WTC11 (cell line): Measurements from ENCODE around the gene PUM1. TPM values are rescaled to one million over a fixed set of nuclear protein-coding genes. Genes with fewer than 3 reads are reported as not detected.

Experiments
- ATAC-seq: fragments of 200-7000 bp; cut with Tn5 transposase; 2 replicates; pipeline ENCODE4 v1.10.0; 2021; ENCODE audit warnings: mild to moderate bottlenecking, moderate library complexity
- CTCF ChIA-PET: fragments of 300-600 bp; sonication (Branson Sonifier 250); formaldehyde crosslinking; loops from one replicate; lab custom pipeline; 2021; ENCODE audit warnings: antibody characterized with exemption; lab: Charles Lee
- POLR2A ChIA-PET: fragments of 350-600 bp; sonication (Branson Sonifier 250); formaldehyde crosslinking; loops from one replicate; lab custom pipeline; 2021; ENCODE audit warnings: antibody characterized with exemption; lab: Charles Lee
- DNase-seq: peaks from one replicate; pipeline ENCODE4 v3.0.0; 2021; ENCODE audit warnings: low spot score
- H3K27ac Mint-ChIP-seq: 2 replicates; pipeline ENCODE4 v1.8.0; 2021; ENCODE audit warnings: mixed read lengths
- H3K27me3 Mint-ChIP-seq: 2 replicates; pipeline ENCODE4 v1.8.0; 2021; ENCODE audit warnings: low read depth, mild to moderate bottlenecking, moderate library complexity, mixed read lengths
- H3K36me3 Mint-ChIP-seq: 2 replicates; pipeline ENCODE4 v1.8.0; 2021; ENCODE audit warnings: mixed read lengths
- H3K4me1 Mint-ChIP-seq: 2 replicates; pipeline ENCODE4 v1.8.0; 2022; ENCODE audit warnings: mixed read lengths
- H3K4me3 Mint-ChIP-seq: 2 replicates; pipeline ENCODE4 v1.8.0; 2021; ENCODE audit warnings: mild to moderate bottlenecking, moderate library complexity, mixed read lengths
- H3K9me3 Mint-ChIP-seq: 2 replicates; pipeline ENCODE4 v1.8.0; 2021; ENCODE audit warnings: mixed read lengths
- AR ChIP-seq: fragments of 250-450 bp; sonication (Bioruptor Pico); IDR thresholded peaks from 2 replicates; pipeline ENCODE4 v1.9.0; 2021; ENCODE audit warnings: mild to moderate bottlenecking
- CBFB ChIP-seq: sonication (generic); formaldehyde crosslinking; IDR thresholded peaks from 2 replicates; pipeline ENCODE4 v1.8.1; 2022; ENCODE audit warnings: mild to moderate bottlenecking, low read depth, missing genetic modification reagents
- CREM ChIP-seq: sonication (generic); formaldehyde crosslinking; IDR thresholded peaks from 2 replicates; pipeline ENCODE4 v1.8.1; 2022; ENCODE audit warnings: mild to moderate bottlenecking, missing genetic modification reagents, moderate library complexity
- ERG ChIP-seq: fragments of 250-450 bp; sonication (Bioruptor Pico); IDR thresholded peaks from 2 replicates; pipeline ENCODE4 v1.8.0; 2021; ENCODE audit warnings: mild to moderate bottlenecking
- ESRRA ChIP-seq: sonication (generic); formaldehyde crosslinking; IDR thresholded peaks from 2 replicates; pipeline ENCODE4 v1.8.1; 2022; ENCODE audit warnings: mild to moderate bottlenecking, missing genetic modification reagents, borderline replicate concordance
- JUN ChIP-seq: sonication (generic); formaldehyde crosslinking; IDR thresholded peaks from 2 replicates; pipeline ENCODE4 v1.8.0; 2023; ENCODE audit warnings: mild to moderate bottlenecking, missing genetic modification reagents
- NR1H2 ChIP-seq: sonication (generic); formaldehyde crosslinking; IDR thresholded peaks from 2 replicates; pipeline ENCODE4 v1.9.0; 2021; ENCODE audit warnings: mild to moderate bottlenecking, moderate library complexity, missing genetic modification reagents
- OVOL2 ChIP-seq: fragments of 250-450 bp; sonication (Bioruptor Pico); IDR thresholded peaks from 2 replicates; pipeline ENCODE4 v1.9.0; 2021; ENCODE audit warnings: mild to moderate bottlenecking, borderline replicate concordance
- PRDM15 ChIP-seq: sonication (generic); formaldehyde crosslinking; IDR thresholded peaks from 2 replicates; pipeline ENCODE4 v1.8.0; 2022; ENCODE audit warnings: missing genetic modification reagents
- SMAD4 ChIP-seq: sonication (generic); formaldehyde crosslinking; IDR thresholded peaks from 2 replicates; pipeline ENCODE4 v1.8.0; 2022; ENCODE audit warnings: mild to moderate bottlenecking, missing genetic modification reagents
- SOX15 ChIP-seq: fragments of 250-450 bp; sonication (Bioruptor Pico); IDR thresholded peaks from 2 replicates; pipeline ENCODE4 v1.9.0; 2021; ENCODE audit warnings: mild to moderate bottlenecking
- USF2 ChIP-seq: sonication (generic); formaldehyde crosslinking; IDR thresholded peaks from 2 replicates; pipeline ENCODE4 v1.8.1; 2023; ENCODE audit warnings: mild to moderate bottlenecking, missing genetic modification reagents, moderate library complexity
- ZMAT4 ChIP-seq: fragments of 250-450 bp; sonication (Bioruptor Pico); IDR thresholded peaks from 2 replicates; pipeline ENCODE4 v1.9.0; 2021; ENCODE audit warnings: mild to moderate bottlenecking
- ZNF121 ChIP-seq: sonication (generic); formaldehyde crosslinking; IDR thresholded peaks from 2 replicates; pipeline ENCODE4 v1.8.0; 2023; ENCODE audit warnings: missing genetic modification reagents
- ZNF423 ChIP-seq: fragments of 250-450 bp; sonication (Bioruptor Pico); IDR thresholded peaks from 2 replicates; pipeline ENCODE4 v2.1.2; 2022; ENCODE audit warnings: mild to moderate bottlenecking, moderate library complexity
- ZNF512 ChIP-seq: sonication (generic); formaldehyde crosslinking; IDR thresholded peaks from 2 replicates; pipeline ENCODE4 v1.8.1; 2022; ENCODE audit warnings: missing genetic modification reagents, borderline replicate concordance
- ZNF532 ChIP-seq: fragments of 250-450 bp; sonication (Bioruptor Pico); IDR thresholded peaks from 2 replicates; pipeline ENCODE4 v1.9.0; 2021; ENCODE audit warnings: mild to moderate bottlenecking, borderline replicate concordance
- total RNA-seq: library from RNA; stranded (reverse); gene quantifications from 3 replicates; pipeline ENCODE4 v1.2.3, GENCODE V29; 2021

Gene PUM1
- total RNA-seq, 1 experiment from 2014 or later: 147 TPM

- DNase-seq (no peak), ATAC-seq (no peak)
- H3K27ac Mint-ChIP-seq: no peak overlapping the region
- POLR2A ChIA-PET: no interaction called here
- H3K9me3 Mint-ChIP-seq: no peaks in the 10 kb centered on the region
- H3K27me3 Mint-ChIP-seq: peaks cover 8% of the 10 kb centered on the region
- TF ChIP-seq CBFB: no peak
- no peak for TF ChIP-seq SMAD4
- no peak for TF ChIP-seq AR (CRISPR knock-in tag)
- no peak overlapping the region for H3K4me3 Mint-ChIP-seq
- H3K36me3 Mint-ChIP-seq: no peaks in the 10 kb centered on the region
- peaks cover 24% of the 10 kb centered on the region for H3K4me1 Mint-ChIP-seq
- CTCF ChIA-PET: interaction anchor here (0.7 to 17.8 kb wide), 7 partner anchors 97 to 193 kb away, joined by 3 to 606 read pairs (median 56); no protein-coding TSS in a partner anchor
Measured at GRCh38 chr1:30912913-30913652, 152.4 kb downstream of the PUM1 start.

- POLR2A ChIA-PET: no interaction called here
- ATAC-seq (no peak), DNase-seq (no peak)
- H3K4me3 Mint-ChIP-seq: no peak overlapping the region
- H3K27me3 Mint-ChIP-seq: peaks cover 14% of the 10 kb centered on the region
- peaks cover 29% of the 10 kb centered on the region for H3K4me1 Mint-ChIP-seq
- H3K27ac Mint-ChIP-seq: no peak overlapping the region
- TF ChIP-seq NR1H2 (CRISPR knock-in tag) (no peak), ESRRA (CRISPR knock-in tag) (no peak), ZNF121 (CRISPR knock-in tag) (no peak), ZNF532 (no peak), PRDM15 (CRISPR knock-in tag) (no peak), ZMAT4 (CRISPR knock-in tag) (no peak), CREM (CRISPR knock-in tag) (no peak), ERG (CRISPR knock-in tag) (no peak), JUN (no peak), OVOL2 (CRISPR knock-in tag) (no peak), ZNF512 (no peak), SOX15 (CRISPR knock-in tag) (no peak), ZNF423 (CRISPR knock-in tag) (no peak), USF2 (CRISPR knock-in tag) (no peak)
- no peaks in the 10 kb centered on the region for H3K36me3 Mint-ChIP-seq
- CTCF ChIA-PET: interaction anchor here (0.6 to 17.8 kb wide), 23 partner anchors 10 to 532 kb away, joined by 3 to 606 read pairs (median 8); no protein-coding TSS in a partner anchor
- no peaks in the 10 kb centered on the region for H3K9me3 Mint-ChIP-seq
Measured at GRCh38 chr1:30912224-30912623, 153.3 kb downstream of the PUM1 start.
